MCF 10A (cell line): ENCODE results near the gene ATP5MC2. TPM values are rescaled to one million over a fixed set of nuclear protein-coding genes. Genes with fewer than 3 reads are reported as not detected.
A peak's percentile ranks its signal among the peaks of the same experiment; 100 is the strongest.

Experiments used
- BruUV-seq: library from RNA; stranded (reverse); fragments of 400-500 nt; replicated peaks from 2 replicates; lab custom pipeline; 2021; lab: Mats Ljungman, UMichigan
- CTCF ChIA-PET: fragments of 300-600 bp; sonication (Branson Sonifier 250); formaldehyde crosslinking; extraction: SDS; loops from one replicate; lab custom pipeline; 2021; ENCODE audit warnings: antibody characterized with exemption, inconsistent platforms; lab: Yijun Ruan, JAX
- POLR2A ChIA-PET: fragments of 300-600, 350-650 bp; sonication (Branson Sonifier 250); formaldehyde crosslinking; extraction: SDS; loops from one replicate; lab custom pipeline; 2020; ENCODE audit warnings: antibody characterized with exemption, inconsistent platforms; lab: Yijun Ruan, JAX
- DNase-seq: peaks from one replicate; pipeline ENCODE4 v3.0.0-alpha.2; 2018; ENCODE audit not compliant: unreplicated experiment
- H3K27ac Mint-ChIP-seq: one replicate; pipeline ENCODE4 v1.8.0; 2022; ENCODE audit warnings: mild to moderate bottlenecking, low read depth, mixed read lengths; ENCODE audit not compliant: unreplicated experiment
- H3K27me3 Mint-ChIP-seq: one replicate; pipeline ENCODE4 v1.8.0; 2022; ENCODE audit warnings: mixed read lengths; ENCODE audit not compliant: insufficient read depth, unreplicated experiment
- H3K36me3 Mint-ChIP-seq: one replicate; pipeline ENCODE4 v1.8.0; 2022; ENCODE audit warnings: mild to moderate bottlenecking, moderate library complexity, mixed read lengths; ENCODE audit not compliant: insufficient read depth, unreplicated experiment
- H3K4me1 Mint-ChIP-seq: one replicate; pipeline ENCODE4 v1.8.0; 2022; ENCODE audit warnings: mixed read lengths; ENCODE audit not compliant: insufficient read depth, unreplicated experiment
- H3K4me3 Mint-ChIP-seq: one replicate; pipeline ENCODE4 v1.8.0; 2022; ENCODE audit warnings: mild to moderate bottlenecking, moderate library complexity, mixed read lengths; ENCODE audit not compliant: unreplicated experiment
- H3K9me3 Mint-ChIP-seq: one replicate; pipeline ENCODE4 v1.8.0; 2022; ENCODE audit warnings: mixed read lengths; ENCODE audit not compliant: unreplicated experiment
- intact Hi-C: fragments of 100-400 bp; cut with micrococcal nuclease; formaldehyde crosslinking; loops from 2 replicates; pipeline ENCODE4 v1.14.1; 2022
- total RNA-seq: library from RNA; stranded (reverse); gene quantifications from 2 replicates; pipeline ENCODE4 v1.2.3, GENCODE V29; 2022
- TF ChIP-seq, protein P1 (sequence below): fragments of 200-600 bp; IDR thresholded peaks from one replicate; pipeline ENCODE4 v1.8.0; 2022; ENCODE audit warnings: antibody characterized with exemption, mild to moderate bottlenecking; ENCODE audit not compliant: unreplicated experiment

ATP5MC2 gene
- total RNA-seq, 1 experiment from 2014 or later, result 381 TPM

GRCh38 chr12:53664936-53665335 lies 10.9 kb downstream of the ATP5MC2 start:
- intact Hi-C loops, result no loop called here
- H3K9me3 Mint-ChIP-seq, result no peaks in the 10 kb centered on the region
- H3K4me3 Mint-ChIP-seq, result no peak overlapping the region
- POLR2A ChIA-PET, result interaction anchor here (2.1 to 2.4 kb wide), 2 partner anchors 11 to 39 kb away, joined by 5 to 15 read pairs; partner anchors contain the start of genes ATF7 and ATP5MC2
- no peaks in the 10 kb centered on the region for H3K4me1 Mint-ChIP-seq
- TF ChIP-seq, protein P1, sequence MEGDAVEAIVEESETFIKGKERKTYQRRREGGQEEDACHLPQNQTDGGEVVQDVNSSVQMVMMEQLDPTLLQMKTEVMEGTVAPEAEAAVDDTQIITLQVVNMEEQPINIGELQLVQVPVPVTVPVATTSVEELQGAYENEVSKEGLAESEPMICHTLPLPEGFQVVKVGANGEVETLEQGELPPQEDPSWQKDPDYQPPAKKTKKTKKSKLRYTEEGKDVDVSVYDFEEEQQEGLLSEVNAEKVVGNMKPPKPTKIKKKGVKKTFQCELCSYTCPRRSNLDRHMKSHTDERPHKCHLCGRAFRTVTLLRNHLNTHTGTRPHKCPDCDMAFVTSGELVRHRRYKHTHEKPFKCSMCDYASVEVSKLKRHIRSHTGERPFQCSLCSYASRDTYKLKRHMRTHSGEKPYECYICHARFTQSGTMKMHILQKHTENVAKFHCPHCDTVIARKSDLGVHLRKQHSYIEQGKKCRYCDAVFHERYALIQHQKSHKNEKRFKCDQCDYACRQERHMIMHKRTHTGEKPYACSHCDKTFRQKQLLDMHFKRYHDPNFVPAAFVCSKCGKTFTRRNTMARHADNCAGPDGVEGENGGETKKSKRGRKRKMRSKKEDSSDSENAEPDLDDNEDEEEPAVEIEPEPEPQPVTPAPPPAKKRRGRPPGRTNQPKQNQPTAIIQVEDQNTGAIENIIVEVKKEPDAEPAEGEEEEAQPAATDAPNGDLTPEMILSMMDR, result no peak
- DNase-seq, result no peak
- H3K27me3 Mint-ChIP-seq, result no peaks in the 10 kb centered on the region
- peaks cover 86% of the 10 kb centered on the region for H3K36me3 Mint-ChIP-seq
- BruUV-seq, result no TSS peak
- H3K27ac Mint-ChIP-seq, result no peak overlapping the region
- CTCF ChIA-PET, result interaction anchor here (1.9 kb wide), 1 partner anchor 81 kb away, joined by 4 read pairs; no protein-coding TSS in a partner anchor

DNA sequence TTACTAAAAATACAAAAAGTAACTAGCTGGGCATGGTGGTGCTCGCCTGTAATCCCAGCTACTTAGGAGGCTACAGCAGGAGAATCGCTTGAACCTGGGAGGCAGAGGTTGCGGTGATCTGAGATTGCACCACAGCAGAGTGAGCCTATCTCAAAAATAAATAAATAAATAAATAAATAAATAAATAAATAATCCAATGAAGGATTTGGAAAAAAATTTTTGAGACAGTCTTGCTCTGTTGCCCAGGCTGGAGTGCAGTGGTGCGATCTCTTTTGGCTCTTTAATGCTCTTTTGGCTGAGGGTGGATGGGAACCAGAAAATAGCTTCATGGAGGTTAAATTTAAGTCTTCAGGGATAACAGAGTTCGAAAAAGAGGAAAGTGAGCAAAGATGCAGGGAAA lies 11.7 kb downstream of the ATP5MC2 start:
- Mint-ChIP-seq H3K27me3 (no peaks in the 10 kb centered on the region), H3K4me3 (no peak overlapping the region), H3K4me1 (peaks cover 7% of the 10 kb centered on the region), H3K27ac (no peak overlapping the region), H3K9me3 (no peaks in the 10 kb centered on the region), H3K36me3 (peaks cover 79% of the 10 kb centered on the region)
- CTCF ChIA-PET, result interaction anchor here (1.9 kb wide), 1 partner anchor 82 kb away, joined by 4 read pairs; no protein-coding TSS in a partner anchor
- intact Hi-C loops, result no loop called here
- POLR2A ChIA-PET, result interaction anchor here (0.5 to 2.4 kb wide), 5 partner anchors 11 to 189 kb away, joined by 3 to 15 read pairs (median 3); partner anchors contain the start of genes ATF7 and ATP5MC2
- no peak for DNase-seq
- TF ChIP-seq, protein P1, result no peak
- no TSS peak for BruUV-seq

DNA sequence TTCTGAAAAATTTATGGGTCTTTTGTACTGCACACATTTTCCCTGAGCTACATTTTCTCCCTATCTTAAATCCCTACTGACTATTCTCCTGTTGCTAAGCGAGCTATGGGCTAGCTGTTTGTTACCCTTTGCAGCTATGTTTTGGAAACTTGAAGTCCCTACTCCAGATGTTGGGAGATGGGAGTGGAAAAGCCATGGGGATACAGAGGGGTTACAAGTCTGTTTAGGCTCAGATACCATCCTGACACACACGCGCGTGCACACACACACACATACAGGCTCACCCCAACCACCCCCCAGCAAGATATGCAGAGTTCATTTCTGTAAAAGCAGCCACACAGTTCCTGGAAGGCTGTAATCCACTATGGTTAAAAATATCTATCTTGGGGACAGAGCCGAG lies 15.8 kb downstream of the ATP5MC2 start:
- ChIA-PET CTCF (interaction anchor here (2.0 kb wide), 1 partner anchor 15 kb away, joined by 5 read pairs; the partner anchor contains the start of gene ATP5MC2), POLR2A (interaction anchor here (0.6 to 2.5 kb wide), 6 partner anchors 12 to 115 kb away, joined by 3 to 17 read pairs (median 4); partner anchors contain the start of gene ATP5MC2)
- H3K27me3 Mint-ChIP-seq, result no peaks in the 10 kb centered on the region
- no peaks in the 10 kb centered on the region for H3K9me3 Mint-ChIP-seq
- H3K4me1 Mint-ChIP-seq, result peaks cover 16% of the 10 kb centered on the region
- TF ChIP-seq, protein P1, result no peak
- no peak for DNase-seq
- intact Hi-C loops, result no loop called here
- H3K4me3 Mint-ChIP-seq, result no peak overlapping the region
- BruUV-seq, result no TSS peak
- H3K36me3 Mint-ChIP-seq, result peaks cover 38% of the 10 kb centered on the region
- H3K27ac Mint-ChIP-seq, result peak overlapping the region; percentile 82

- intact Hi-C loops, result no loop called here
- Mint-ChIP-seq H3K4me1 (peaks cover 16% of the 10 kb centered on the region), H3K9me3 (no peaks in the 10 kb centered on the region), H3K36me3 (peaks cover 33% of the 10 kb centered on the region), H3K27ac (peak overlapping the region; percentile 82), H3K4me3 (no peak overlapping the region), H3K27me3 (no peaks in the 10 kb centered on the region)
- CTCF ChIA-PET, result interaction anchor here (0.8 to 2.0 kb wide), 2 partner anchors 8 to 16 kb away, joined by 3 to 5 read pairs; partner anchors contain the start of gene ATP5MC2
- TF ChIP-seq, protein P1, result no peak
- no peak for DNase-seq
- BruUV-seq, result no TSS peak
- POLR2A ChIA-PET, result interaction anchor here (0.6 to 2.5 kb wide), 11 partner anchors 12 to 685 kb away, joined by 3 to 17 read pairs (median 4); partner anchors contain the start of genes ATF7 and ATP5MC2
Measured at GRCh38 chr12:53659571-53659981, 16.3 kb downstream of the ATP5MC2 start.
